ENCODE results near the gene SPTBN4.

Gene SPTBN4

DNA sequence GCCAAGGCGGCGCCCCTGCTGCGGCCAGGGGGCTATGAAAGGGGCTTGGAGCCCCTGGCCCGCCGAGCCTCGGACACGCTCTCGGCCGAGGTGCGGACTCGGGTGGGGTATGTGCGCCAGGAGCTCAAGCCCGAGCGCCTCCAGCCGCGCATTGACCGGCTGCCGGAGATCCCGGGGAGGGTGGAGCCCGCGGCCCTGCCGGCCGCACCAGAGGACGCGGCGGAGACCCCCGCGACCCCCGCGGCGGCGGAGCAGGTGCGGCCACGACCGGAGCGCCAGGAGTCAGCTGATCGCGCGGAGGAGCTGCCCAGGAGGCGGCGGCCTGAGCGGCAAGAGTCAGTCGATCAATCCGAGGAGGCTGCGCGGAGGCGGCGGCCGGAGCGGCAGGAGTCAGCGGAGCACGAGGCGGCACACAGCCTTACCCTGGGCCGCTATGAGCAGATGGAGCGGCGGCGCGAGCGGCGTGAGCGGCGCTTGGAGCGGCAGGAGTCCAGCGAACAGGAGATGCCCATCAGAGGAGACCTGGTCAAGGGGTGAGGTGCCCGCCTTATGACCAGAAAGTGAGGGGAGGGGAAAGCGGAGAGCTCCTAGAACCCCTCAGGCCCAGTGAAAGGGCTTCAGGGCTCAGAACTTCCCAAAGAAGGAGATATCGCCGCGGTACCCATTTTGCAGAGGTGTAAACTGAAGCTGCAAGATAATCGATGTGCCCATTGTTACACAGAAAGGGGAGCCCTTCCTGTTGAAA lies 101.1 kb downstream of the SPTBN4 start:
- DNase-seq, result no peak

DNA sequence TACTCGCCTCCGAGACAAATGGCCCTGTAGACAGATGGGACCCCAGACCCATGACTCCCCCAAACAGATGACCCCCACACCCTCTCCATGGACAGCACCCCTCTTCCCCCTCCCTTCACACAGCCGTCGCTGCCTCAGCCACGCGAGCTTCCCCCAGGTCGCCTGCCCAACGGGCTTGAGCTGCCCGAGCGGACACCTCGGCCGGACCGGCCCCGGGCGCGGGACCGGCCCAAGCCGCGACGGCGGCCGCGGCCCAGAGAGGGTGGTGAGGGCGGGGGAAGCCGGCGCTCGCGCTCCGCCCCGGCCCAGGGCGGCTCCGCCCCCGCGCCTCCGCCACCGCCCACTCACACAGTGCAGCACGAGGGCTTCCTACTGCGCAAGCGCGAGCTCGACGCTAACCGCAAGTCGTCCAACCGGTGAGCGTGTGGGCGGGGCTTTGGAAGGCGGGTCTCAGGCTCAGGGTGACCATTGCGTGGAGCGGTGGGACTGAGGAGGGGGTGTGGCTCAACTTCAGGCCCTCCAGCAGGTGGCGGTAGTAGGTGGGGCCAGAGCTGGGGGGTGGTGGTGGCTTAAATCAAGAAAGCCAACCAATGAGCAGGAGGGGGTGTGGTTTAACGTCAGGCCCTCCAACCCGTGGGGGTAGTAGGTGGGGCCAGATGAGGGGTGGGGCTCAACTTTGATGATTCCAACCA lies 103.7 kb downstream of the SPTBN4 start:
- peak; percentile 91 for DNase-seq

DNA sequence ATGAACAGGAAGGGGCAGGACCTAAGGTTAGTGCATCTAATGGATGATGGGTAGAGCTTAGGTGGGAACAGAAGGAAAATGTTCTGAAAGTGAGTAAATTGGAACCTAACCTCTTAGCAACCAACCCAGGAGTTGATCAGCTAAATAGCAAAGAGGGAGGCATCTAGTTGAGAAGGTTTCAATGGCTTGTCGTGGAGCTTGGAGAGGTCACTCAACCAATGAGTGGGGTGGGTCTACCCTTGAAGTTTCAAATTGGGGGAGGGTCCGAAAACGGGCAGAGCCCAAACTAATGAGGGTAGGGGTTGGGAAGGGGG lies 104.2 kb downstream of the SPTBN4 start:
- DNase-seq, result no peak

DNA sequence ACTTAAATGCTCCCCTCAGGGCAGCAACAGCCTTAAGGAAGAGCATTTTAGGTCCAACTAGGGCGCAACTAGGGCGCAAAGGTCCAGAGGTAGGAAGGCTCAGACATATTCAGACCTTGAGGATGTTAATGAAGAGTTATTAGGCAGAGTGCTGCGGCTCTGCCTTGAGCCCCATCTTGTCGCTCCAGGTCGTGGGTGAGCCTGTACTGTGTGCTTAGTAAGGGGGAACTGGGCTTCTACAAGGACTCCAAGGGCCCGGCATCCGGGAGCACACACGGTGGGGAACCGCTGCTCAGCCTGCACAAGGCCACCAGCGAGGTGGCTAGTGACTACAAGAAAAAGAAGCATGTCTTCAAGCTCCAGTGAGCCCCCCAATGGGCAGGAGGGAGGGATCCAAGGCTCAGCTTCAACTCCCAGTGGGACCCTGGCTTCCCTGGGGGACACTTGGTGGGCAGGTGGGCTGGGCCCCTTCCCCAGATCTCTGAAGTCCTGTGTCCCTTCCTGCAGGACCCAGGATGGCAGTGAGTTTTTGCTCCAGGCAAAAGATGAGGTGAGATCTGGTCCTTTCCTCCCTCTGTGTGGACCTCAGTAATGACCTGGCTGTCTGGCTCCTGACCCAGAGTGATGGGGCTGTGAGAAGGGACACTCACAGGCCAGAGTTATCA lies 105.2 kb downstream of the SPTBN4 start:
- DNase-seq, result no peak

DNA sequence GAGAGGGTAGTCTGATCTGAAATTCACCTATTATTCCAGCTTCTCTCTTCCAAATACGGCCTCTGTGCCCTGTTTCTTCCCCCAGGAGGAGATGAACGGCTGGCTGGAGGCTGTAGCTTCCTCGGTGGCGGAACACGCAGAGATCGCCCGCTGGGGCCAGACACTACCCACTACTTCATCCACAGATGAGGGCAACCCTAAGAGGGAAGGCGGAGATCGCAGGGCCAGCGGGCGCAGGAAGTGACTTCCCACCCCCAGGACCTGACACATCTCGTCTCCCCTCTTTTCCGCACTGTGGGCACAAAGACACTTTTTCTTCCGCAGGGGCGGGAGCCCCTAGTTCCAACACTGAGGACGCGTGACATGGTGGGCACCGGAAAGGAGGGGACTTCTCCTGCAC lies 108.5 kb downstream of the SPTBN4 start:
- DNase-seq, result no peak

DNA sequence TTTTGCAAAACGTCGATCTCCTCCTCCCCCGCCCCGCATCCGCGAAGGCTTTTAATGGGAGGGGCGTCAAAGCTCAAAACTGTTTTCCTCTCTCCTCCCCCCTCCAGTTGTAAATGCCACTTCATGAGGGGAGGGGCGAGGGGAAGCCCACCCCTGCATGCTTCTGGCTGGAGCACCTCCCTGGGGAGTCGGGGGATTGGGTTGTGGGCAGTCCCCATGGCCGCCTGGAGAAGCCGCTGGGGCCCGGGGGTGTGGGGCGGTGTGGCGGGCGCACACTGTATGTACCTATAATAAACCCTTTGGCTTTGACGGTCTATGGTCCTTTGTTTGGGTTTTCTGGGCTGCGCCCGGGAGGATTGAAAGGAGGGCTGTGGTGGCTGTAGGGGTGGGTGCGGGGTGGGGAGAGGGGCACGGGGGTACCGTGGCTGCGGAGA lies 109.4 kb downstream of the SPTBN4 start:
- DNase-seq, result no peak

DNA sequence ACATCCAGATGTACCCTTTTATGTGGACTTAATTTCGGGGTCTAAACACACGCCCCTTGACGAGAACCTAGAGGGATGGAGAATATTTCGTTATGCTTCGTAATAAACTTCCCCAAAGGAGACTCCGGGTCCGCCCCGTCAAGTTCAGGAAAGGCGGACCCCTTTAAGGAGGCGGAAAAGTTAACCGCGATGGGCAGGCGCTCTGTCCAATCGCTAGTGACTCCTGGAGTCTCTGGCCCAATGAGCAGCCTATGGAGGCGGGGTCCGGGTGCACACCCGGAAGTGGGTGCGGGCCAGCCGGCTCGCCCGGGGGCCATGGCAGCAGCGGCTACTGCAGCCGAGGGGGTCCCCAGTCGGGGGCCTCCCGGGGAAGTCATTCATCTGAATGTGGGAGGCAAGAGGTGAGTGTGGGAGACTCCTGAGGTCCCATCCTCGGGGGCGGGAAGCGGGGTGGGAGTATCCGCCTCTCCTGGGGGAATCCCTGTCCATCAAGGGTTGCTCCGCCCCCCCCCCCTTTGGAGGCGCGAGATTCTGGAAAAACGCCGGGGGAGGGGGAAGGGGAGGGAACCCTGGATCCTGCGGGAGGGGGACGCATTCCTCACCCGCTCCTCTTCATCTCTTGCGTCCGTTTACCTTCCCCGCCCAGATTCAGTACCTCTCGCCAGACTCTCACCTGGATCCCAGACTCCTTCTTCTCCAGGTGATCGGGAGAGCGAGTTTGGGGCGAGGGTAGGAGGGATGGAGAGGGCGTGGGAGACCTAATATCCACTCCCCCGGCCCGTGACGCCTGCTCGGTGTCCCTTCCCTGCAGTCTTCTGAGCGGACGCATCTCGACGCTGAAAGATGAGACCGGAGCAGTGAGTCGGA lies 110.0 kb downstream of the SPTBN4 start, which contains the start of gene SHKBP1:
Gene SHKBP1, plus strand, starts transcription at position 289 of the 867 bp plus-strand sequence. Its CDS starts 27 bp downstream, at position 316.
- peak; percentile 87 for DNase-seq

DNA sequence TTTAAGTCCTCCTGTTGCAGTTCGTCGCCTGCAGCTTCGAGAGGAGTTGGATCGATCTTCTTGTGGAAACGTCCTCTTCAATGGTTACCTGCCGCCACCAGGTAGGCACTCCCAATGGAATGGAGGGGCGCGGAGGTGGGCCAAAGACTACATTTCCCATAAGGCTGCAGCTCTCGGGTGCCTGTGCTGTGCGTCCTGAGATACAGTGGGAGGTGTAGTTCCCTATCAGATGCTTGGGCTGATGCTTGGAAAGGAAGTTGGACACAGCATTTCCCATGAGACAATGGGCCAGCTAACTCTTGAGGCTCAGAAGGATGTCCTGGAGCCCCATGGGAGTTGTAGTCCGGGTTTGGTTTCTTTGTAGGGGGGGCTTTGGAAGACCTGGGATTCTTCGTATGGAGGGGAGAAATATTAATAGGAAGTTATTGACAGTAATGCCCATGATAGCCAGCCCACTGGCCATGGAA lies 111.7 kb downstream of the SPTBN4 start:
- DNase-seq, result no peak

DNA sequence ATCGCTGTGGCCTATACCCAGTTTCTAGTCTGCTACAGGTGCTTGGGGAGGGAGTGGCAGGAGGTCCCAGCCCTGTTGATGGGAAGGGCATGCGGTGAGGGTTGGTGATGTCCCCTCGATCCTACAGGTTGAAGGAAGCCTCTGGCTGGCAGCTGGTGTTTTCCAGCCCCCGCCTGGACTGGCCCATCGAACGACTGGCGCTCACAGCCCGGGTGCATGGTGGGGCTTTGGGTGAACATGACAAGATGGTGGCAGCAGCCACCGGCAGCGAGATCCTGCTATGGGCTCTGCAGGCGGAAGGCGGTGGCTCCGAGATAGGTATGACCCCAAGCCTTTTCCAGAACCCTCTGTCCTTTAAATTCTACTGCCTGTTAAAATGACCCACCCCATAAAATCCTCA lies 113.8 kb downstream of the SPTBN4 start:
- DNase-seq, result no peak

DNA sequence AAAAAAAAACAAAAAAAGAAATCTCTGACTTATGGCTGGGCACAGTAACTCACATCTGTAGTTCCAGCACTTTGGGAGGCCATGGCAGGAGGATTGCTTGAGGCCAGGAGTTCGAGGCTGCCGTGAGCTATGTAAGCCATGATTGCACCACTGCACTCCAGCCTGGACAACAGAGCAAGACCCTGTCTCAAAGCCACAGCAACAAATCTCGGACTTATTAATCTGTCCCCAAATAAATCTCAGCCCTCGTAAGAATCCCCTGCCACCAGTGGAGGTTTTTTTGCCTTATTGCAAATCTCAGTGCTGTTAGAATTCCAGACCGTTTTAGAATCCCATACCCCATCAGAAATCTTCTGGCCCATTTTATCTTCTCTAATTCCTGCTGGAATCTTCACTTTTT lies 114.7 kb downstream of the SPTBN4 start:
- no peak for DNase-seq

DNA sequence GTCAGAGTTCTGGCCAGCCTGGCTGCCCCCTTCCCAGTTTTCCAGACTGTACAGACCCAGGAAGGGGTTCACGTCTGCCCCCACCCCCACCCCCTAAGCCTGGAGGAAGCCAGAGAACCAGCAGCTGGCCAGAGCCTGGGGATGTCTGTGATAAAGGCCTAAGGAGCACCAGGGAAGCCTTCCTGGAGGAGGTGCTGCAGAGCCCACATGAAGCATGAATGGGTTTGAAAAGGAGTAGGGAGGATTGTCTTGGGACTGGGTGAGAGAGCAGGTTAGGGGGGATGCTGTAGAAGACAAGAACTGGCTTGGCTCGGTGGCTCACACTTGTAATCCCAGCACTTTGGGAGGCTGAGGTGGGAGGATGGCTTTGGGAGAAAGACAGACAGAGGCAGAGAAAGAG lies 115.7 kb downstream of the SPTBN4 start:
- DNase-seq, result no peak

DNA sequence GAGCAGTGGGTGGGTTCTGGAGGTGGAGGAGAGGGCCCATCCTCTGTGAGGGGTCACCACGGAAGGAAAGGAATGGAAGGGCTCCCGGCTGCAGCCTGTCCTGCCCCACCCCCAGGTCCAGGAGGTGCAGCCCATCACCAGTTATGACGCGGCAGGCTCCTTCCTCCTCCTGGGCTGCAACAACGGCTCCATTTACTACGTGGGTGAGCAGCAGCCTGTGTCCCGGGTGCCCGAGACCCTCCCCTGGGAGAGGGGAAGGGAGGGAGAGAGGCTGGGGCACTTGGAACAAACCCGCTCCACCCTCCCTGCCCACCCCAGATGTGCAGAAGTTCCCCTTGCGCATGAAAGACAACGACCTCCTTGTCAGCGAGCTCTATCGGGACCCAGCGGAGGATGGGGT lies 116.5 kb downstream of the SPTBN4 start:
- no peak for DNase-seq

DNA sequence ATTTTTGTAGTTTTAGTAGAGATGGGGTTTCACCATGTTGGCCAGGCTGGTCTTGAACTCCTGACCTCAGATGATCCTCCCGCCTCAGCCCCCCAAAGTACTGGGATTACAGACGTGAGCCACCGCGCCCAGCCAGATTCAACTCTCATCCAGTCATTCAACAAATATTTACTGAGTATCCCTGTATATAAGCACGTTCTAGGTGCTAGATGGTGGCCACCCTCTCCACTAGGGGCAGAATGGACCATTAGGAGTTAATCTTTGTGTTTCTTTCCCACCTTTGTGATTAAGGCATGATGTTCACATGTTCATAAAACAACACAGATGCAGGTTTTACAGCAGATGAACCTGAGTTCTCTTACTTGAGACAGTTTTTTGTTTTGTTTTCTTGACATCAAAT lies 117.2 kb downstream of the SPTBN4 start:
- no peak for DNase-seq

DNA sequence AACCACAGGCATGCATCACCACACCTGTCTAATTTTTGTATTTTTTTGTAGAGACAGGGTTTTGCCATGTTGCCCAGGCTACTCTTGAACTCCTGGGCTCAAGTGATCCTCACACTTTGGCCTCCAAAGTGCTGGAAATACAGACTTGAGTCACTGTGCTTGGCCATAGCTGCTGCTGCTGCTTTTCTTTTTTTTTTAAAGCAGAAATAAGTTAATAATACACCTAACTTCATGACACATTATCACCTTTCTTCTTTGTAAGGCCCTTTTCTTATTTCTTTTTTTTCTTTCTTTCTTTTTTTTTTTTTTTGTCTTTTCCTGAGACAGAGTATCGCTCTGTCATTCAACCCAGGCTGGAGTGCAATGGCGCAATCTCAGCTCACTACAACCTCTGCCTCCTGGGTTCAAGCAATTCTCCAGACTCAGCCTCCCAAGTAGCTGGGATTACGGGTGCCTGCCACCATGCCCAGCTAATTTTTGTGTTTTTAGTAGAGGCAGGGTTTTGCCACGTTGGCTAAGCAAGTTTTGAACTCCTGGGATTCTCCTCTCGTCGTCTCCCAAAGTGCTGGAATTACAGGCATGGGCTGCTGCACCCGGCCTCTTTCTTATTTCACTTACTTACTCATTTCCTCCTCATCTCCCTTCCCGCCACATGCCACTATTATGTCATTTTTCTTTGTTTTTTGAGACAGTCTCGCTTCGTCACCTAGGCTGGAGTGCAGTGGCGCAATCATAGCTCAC lies 118.6 kb downstream of the SPTBN4 start:
- no peak for DNase-seq

DNA sequence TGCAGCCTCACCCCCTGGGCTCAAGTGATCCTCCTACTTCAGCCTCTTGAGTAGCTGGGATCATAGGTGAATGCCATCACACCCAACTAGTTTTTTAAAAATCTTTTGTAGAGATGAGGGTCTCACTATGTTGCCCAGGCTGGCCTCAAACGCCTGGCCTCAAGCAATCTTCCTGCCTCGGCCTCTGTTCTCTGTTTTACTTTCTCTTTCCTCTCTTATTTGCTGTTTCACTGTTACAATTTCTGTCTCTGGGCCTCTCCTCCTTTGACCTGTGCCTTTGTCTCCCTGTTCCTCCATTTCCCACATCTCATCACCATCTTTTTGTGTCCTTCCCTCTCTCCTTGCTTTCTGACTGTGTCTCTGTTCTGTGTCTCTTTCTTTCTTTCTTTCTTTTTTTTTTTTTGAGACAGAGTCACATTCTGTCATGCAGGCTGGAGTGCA lies 119.2 kb downstream of the SPTBN4 start:
- DNase-seq, result no peak

DNA sequence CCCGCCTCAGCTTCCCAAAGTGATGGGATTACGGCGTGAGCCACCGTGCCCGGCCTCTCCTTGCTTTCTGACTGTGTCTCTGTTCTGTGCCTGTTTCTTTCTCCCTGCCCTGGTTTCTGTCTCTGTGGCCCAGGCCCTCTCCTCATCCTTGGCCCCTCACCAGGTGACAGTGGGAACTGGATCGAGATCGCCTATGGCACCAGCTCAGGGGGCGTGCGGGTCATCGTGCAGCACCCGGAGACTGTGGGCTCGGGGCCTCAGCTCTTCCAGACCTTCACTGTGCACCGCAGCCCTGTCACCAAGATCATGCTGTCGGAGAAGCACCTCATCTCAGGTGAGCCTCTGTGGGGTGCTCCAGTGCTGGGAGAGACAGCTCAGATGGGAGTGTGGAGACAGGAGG lies 119.8 kb downstream of the SPTBN4 start:
- no peak for DNase-seq

DNA sequence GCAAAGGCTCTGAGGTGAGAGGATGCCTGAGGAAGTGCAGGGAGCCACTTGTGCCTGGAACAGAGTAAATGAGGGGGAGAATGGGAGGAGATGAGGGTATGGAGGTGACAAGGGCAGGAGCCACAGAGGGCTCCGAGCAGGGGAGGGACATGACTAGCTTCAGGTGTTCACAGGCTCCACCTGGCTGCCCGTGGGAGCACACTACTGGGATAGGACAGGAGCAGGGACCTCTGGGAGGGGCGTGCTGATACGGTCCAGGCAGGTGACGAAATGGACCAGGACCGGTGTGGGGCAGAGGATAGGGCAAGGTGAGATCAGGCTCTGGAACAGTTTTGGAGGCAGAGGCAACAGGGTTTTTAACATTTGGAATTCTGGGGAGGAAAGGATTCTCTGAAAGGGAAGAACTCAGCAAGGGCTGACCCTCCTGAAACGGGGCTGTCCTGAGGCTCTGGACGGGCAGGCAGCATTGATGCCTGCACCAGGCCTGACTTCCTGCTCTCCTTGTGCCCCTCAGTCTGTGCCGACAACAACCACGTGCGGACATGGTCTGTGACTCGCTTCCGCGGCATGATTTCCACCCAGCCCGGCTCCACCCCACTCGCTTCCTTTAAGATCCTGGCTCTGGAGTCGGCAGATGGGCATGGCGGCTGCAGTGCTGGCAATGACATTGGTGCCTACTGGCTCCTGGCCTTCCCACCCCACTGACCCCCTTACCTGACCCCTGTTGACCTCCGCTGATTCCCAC lies 121.5 kb downstream of the SPTBN4 start:
- DNase-seq, result no peak

DNA sequence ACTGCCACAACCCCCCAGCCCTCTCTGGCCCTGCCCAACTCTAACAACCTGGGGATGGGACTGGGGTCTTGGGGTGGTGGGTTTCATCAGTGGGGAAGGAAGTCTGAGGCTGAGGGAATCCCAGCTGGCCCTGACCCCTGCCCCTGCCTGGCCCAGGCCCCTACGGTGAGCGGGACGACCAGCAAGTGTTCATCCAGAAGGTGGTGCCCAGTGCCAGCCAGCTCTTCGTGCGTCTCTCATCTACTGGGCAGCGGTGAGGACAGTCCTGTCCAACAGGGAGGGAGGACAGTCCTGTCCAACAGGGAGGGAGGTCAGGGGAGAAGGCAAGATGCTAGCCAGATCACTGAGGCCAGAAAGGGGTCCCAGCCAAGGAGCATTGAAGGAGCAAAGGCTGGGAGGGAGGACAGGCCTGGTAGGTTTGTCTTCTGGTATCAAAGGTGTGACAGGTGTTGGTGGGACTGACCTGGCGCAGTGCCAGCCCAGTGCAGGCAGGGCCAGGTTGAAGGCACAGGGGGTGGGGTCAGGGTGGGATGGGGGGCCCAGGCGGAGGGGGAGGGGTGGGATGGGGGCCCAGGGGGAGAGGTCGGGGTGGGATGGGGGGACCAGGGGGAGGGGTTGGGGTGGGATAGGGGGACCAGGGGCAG lies 122.2 kb downstream of the SPTBN4 start:
- DNase-seq, result no peak

DNA sequence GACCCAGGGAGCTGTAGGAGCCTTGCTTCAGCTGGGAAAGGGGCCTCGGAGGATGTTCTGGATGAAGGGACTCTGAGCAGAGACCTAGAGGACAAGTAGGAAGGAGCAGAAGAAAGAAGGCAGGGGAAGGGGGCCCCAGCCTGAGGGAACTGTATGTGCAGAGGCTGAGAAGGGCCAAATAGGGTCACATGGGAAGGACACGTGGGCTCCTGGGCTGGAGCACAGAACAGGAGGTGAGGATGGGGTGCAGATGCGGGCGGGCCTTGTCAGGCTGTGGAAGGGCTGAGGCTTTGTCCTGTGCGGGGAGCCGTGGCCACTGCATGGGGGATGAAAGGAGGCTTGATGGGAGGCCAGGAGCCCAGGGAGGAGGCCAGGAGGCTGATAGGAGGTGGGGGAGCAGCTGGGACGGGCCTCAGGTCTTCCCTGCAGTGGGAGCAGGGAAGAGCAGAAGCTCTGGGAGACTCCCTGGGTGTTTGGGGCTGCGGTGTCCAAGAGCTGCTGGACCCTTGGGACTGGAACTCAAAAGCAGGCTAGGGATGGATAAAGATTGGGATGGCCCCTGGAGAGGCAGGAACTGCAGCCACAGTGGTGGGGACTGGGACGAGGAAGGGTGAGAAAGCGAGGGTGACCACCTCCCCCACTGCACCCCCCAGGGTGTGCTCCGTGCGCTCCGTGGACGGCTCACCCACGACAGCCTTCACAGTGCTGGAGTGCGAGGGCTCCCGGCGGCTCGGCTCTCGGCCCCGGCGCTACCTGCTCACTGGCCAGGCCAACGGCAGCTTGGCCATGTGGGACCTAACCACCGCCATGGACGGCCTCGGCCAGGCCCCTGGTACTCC lies 123.0 kb downstream of the SPTBN4 start:
- no peak for DNase-seq
